Transverse colon (tissue), 3 donors: Measurements from ENCODE around the gene TMEM59.

ENCODE experiments used
- CTCF ChIP-seq, 5 experiments: fragments of 200-600 bp in 3 of 5; fragments of 450-650 bp in 2 of 5; sonication (generic) in 3 of 5; IDR thresholded peaks; 1 replicate in 2 of 5; 2 replicates in 3 of 5; pipeline ENCODE4 v1.5.1; 2016 to 2017; ENCODE audit warnings: antibody characterized with exemption in 5 of 5, inconsistent platforms in 3 of 5, mild to moderate bottlenecking in 2 of 5, moderate library complexity in 1 of 5
- EP300 ChIP-seq: sonication (generic); formaldehyde crosslinking; IDR thresholded peaks from one replicate; pipeline ENCODE4 v1.6.1; 2017; ENCODE audit warnings: antibody characterized with exemption, low read depth

- no peak for TF ChIP-seq CTCF (IDR thresholded peaks at IDR 0.05)
- TF ChIP-seq EP300 = no peak
Observed at GRCh38 chr1:54018635-54019034, 34.4 kb downstream of the TMEM59 start.
